ENCODE results near the gene CNKSR1. TPM values are rescaled to one million over a fixed set of nuclear protein-coding genes. Genes with fewer than 3 reads are reported as not detected.

CNKSR1 gene
- total and polyA plus RNA-seq, 2 donors (not counting 1 experiment from before 2014, with no cell fraction given), result 3.7 to 5.8 TPM

GRCh38 chr1:26164861-26165842, 12.1 kb upstream of the CNKSR1 start:
- Histone ChIP-seq H2AFZ (ENCODE audit: insufficient read depth, low read depth, low read length, poor library complexity, severe bottlenecking) (peak overlapping the region; percentile 83), H3K9me3 (ENCODE audit: control extremely low read depth in 1 of 3, control insufficient read depth in 2 of 3, insufficient read depth in 1 of 3, low read length in 2 of 3) (peaks cover 0 to 3% (median 0%) of the 10 kb centered on the region in 3 donors), H4K20me1 (ENCODE audit: control insufficient read depth, insufficient read depth, low read length, poor library complexity, severe bottlenecking) (no peaks in the 10 kb centered on the region), H3K27me3 (replicated peaks in 1 of 4; ENCODE audit: control extremely low read depth in 1 of 4, control insufficient read depth in 3 of 4, insufficient read depth in 4 of 4, low read length in 3 of 4) (peaks cover 0 to 38% (median 17%) of the 10 kb centered on the region in 4 experiments), H3K4me3 (ENCODE audit: control extremely low read depth in 1 of 5, extremely low read depth in 1 of 5, insufficient read depth in 1 of 5, low read depth in 2 of 5, low read length in 4 of 5) (no peak overlapping the region), H3K36me3 (replicated peaks in 1 of 2; ENCODE audit: control extremely low read depth in 1 of 2, control insufficient read depth in 1 of 2, extremely low read depth in 1 of 2, insufficient read depth in 2 of 2, low read length in 1 of 2) (no peaks in the 10 kb centered on the region), H3K9ac (ENCODE audit: low read length) (no peak overlapping the region), H3K79me2 (ENCODE audit: control insufficient read depth, insufficient read depth, low read length) (peaks cover 4% of the 10 kb centered on the region), H3K4me2 (replicated peaks; ENCODE audit: low read depth, low read length, poor library complexity, severe bottlenecking) (peak overlapping the region; percentile 93), H3K4me1 (ENCODE audit: control insufficient read depth in 2 of 2, insufficient read depth in 2 of 2, low read length in 2 of 2) (peaks cover 23 to 28% of the 10 kb centered on the region in 2 donors), H3K27ac (ENCODE audit: low read length in 2 of 2) (no peak overlapping the region)
- TF ChIP-seq CTCF (IDR thresholded peaks at IDR 0.05) (no peak), EZH2 (IDR thresholded peaks at IDR 0.05; ENCODE audit: borderline replicate concordance, insufficient read depth, low read depth, low read length, poor library complexity, severe bottlenecking) (no peak)
- Mint-ChIP-seq H3K4me3 (peak overlapping the region; percentile 71), H3K4me1 (peaks cover 17% of the 10 kb centered on the region), H3K27ac (no peak overlapping the region), H3K27me3 (peaks cover 9% of the 10 kb centered on the region), H3K9me3 (ENCODE audit: insufficient read depth) (no peaks in the 10 kb centered on the region)
- WGBS (ENCODE audit: insufficient coverage), result 62% methylated on average over 14 of the region's 19 CpGs
- DNase-seq (no peak), ATAC-seq (ENCODE audit: low read depth) (no peak)
- ChIA-PET POLR2A (no interaction called here), CTCF (interaction anchor here (1.0 to 1.4 kb wide), 4 partner anchors 20 to 197 kb away, joined by 3 to 5 read pairs (median 3); no protein-coding TSS in a partner anchor)
- intact Hi-C loops (cut with micrococcal nuclease), result loop anchor here (1.0 to 5.0 kb wide), 2 partner anchors 60 to 128 kb away; no protein-coding TSS in a partner anchor

Measured in B cell (primary cell).